SJSA1 (cell line): ENCODE measurements around the gene TUFT1. TPM values are rescaled to one million over a fixed set of nuclear protein-coding genes. Genes with fewer than 3 reads are reported as not detected.

Experiments
- total RNA-seq: library from RNA; depleted of rRNA; stranded (reverse); fragments of >200 nt; shearing (Covaris generic); gene quantifications from 2 replicates; pipeline ENCODE4 v1.2.3, GENCODE V29; 2014; rRNA removed

The TUFT1 gene
- total RNA-seq, 1 experiment from 2014 or later, result 46.0 TPM

Other genes with a start within 250 kb of the TUFT1 start
- 30.5 and 60.4 TPM in 2 replicates for gene PI4KB, start 212.9 kb upstream of the TUFT1 start, total RNA-seq
- 32.2 and 46.9 TPM in 2 replicates for gene RFX5, start 193.1 kb upstream of the TUFT1 start, total RNA-seq
- gene SELENBP1, start 167.6 kb upstream of the TUFT1 start, total RNA-seq, result 21.6 and 31.1 TPM in 2 replicates
- gene PSMB4, start 140.7 kb upstream of the TUFT1 start, total RNA-seq, result 559 and 717 TPM in 2 replicates
- 14.5 and 34.0 TPM in 2 replicates for gene POGZ, start 80.8 kb upstream of the TUFT1 start, total RNA-seq
- gene CGN, start 28.9 kb upstream of the TUFT1 start, total RNA-seq, result 0.26 and 1.2 TPM in 2 replicates
- gene SNX27, start 71.7 kb downstream of the TUFT1 start, total RNA-seq, result 18.4 and 28.5 TPM in 2 replicates
- gene CELF3, start 176.5 kb downstream of the TUFT1 start, total RNA-seq, result not detected in 2 replicates
- not detected in 2 replicates for gene RIIAD1, start 181.2 kb downstream of the TUFT1 start, total RNA-seq
- 171 and 279 TPM in 2 replicates for gene MRPL9, start 223.2 kb downstream of the TUFT1 start, total RNA-seq